Naive B cell (primary cell): ENCODE results near the gene PIP4K2A. TPM values are rescaled to one million over a fixed set of nuclear protein-coding genes. Genes with fewer than 3 reads are reported as not detected.

Source experiments
- ATAC-seq, 2 donors: fragments of 150-1000 bp; cut with Tn5 transposase; 2 replicates each; pipeline ENCODE4 v1.10.0; 2021; ENCODE audit warnings: low read depth in 2 of 2, mild to moderate bottlenecking in 2 of 2, moderate library complexity in 2 of 2
- DNase-seq: peaks from one replicate; pipeline ENCODE4 v3.0.0; 2022
- H3K27ac Mint-ChIP-seq, 6 donors: one replicate each; pipeline ENCODE4 v1.8.0; 2020 to 2022; ENCODE audit warnings: mild to moderate bottlenecking in 6 of 6, mixed read lengths in 6 of 6, moderate library complexity in 5 of 6, inconsistent platforms in 2 of 6
- H3K27me3 Mint-ChIP-seq, 3 donors: one replicate each; pipeline ENCODE4 v1.8.0; 2021 to 2022; ENCODE audit warnings: mixed read lengths in 3 of 3, mild to moderate bottlenecking in 1 of 3
- H3K36me3 Mint-ChIP-seq, 2 donors: one replicate each; pipeline ENCODE4 v1.8.0; 2020 to 2022; ENCODE audit warnings: mixed read lengths in 2 of 2, inconsistent platforms in 1 of 2, mild to moderate bottlenecking in 1 of 2
- H3K4me1 Mint-ChIP-seq, 3 donors: one replicate each; pipeline ENCODE4 v1.8.0; 2020 to 2022; ENCODE audit warnings: mixed read lengths in 3 of 3, inconsistent platforms in 1 of 3, mild to moderate bottlenecking in 1 of 3, moderate library complexity in 1 of 3
- H3K4me3 Mint-ChIP-seq, 8 donors: one replicate each; pipeline ENCODE4 v1.8.0; 2020 to 2022; ENCODE audit warnings: mild to moderate bottlenecking in 8 of 8, mixed read lengths in 8 of 8, moderate library complexity in 8 of 8, inconsistent platforms in 2 of 8
- H3K9me3 Mint-ChIP-seq, 7 donors: one replicate each; pipeline ENCODE4 v1.8.0; 2020 to 2022; ENCODE audit warnings: mixed read lengths in 7 of 7, mild to moderate bottlenecking in 5 of 7, inconsistent platforms in 2 of 7, moderate library complexity in 1 of 7
- polyA plus RNA-seq, 6 donors: library from polyadenylated mRNA; unstranded; fragments of 300-500 nt; fragmentation: Illumina TruSeq; gene quantifications; one replicate each; pipeline ENCODE4 v1.2.3, GENCODE V29; 2021; ENCODE audit warnings: low read depth in 6 of 6

The PIP4K2A gene
- polyA plus RNA-seq, 6 donors from 2014 or later, result 16.8 to 45.7 (median 26.3) TPM

DNA sequence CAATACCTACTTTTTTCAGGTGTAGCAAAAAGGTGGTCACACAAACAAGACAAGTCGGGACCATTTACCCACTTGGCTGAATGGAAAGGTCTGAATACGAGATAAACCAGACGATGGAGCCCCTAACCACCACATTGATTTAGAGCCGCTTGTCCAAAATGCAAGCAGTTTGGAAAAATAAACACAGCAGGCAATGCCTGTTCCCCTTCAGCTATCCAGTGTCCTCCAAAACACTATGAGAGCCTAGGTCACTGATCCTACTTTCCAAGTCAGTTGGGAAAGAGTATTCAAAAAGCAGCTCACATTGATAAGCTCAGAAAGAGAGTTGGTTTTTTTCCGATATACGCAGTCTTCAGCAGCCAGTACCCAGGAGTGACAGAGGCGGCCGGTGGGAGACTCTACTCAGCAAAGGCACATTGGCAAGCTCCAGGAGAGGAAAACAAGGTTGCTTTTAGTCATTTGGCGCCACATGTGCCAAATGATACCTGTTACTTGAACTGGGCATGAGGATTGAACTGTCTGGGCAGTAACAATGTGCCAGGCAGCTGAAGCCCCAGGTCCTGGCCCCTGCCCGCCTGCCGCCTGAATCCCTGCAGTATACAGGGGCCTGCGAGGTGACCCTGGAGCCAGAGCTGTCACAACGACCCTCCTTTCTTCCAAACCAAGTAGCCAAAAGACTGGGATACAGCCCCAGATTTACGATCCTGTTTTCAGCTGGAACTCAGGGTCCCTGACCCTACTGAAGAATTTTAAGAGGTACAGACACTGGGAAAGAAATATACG, 109.8 kb downstream of the PIP4K2A start:
- peaks cover 9 to 13% of the 10 kb centered on the region in 2 donors for H3K36me3 Mint-ChIP-seq
- no peak for ATAC-seq

DNA sequence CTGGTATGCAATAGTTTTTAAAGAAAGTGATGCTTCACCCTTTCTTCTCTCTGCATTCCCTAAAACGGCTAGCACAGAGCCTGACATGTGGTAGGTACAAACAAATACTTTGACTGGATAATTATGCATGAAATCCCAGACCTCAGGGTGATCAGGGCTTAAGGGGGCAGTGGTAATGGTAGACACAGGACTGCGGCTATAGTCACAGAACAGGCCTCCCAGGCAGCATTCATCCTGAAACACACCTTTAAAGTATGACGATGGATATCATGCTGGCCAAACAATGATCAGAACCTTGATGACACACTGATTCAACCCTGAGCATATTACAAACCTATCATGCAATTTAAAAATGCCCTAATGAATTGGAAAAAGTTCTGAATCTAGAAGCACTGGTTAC, 110.8 kb downstream of the PIP4K2A start:
- ATAC-seq (no peak), DNase-seq (no peak)
- no peaks in the 10 kb centered on the region for H3K27me3 Mint-ChIP-seq
- peaks cover 59 to 97% (median 83%) of the 10 kb centered on the region in 3 donors for H3K4me1 Mint-ChIP-seq
- H3K9me3 Mint-ChIP-seq, result peaks cover 0 to 6% (median 4%) of the 10 kb centered on the region in 7 donors
- peak overlapping the region in 4 of 8 donors; percentile 5 to 51 (median 28) for H3K4me3 Mint-ChIP-seq
- peaks cover 8 to 12% of the 10 kb centered on the region in 2 donors for H3K36me3 Mint-ChIP-seq
- peak overlapping the region in 4 of 6 donors; percentile 18 to 93 (median 74) for H3K27ac Mint-ChIP-seq

More for the DNA sequence above, 109.8 kb downstream of the PIP4K2A start:
- Mint-ChIP-seq H3K27ac (peak overlapping the region; percentile 88 to 97 (median 96)), H3K27me3 (no peaks in the 10 kb centered on the region), H3K4me3 (peak overlapping the region in 7 of 8 donors; percentile 3 to 91 (median 85)), H3K4me1 (peaks cover 56 to 97% (median 83%) of the 10 kb centered on the region in 3 donors), H3K9me3 (peaks cover 0 to 4% (median 2%) of the 10 kb centered on the region in 7 donors)
- DNase-seq, result no peak

DNA sequence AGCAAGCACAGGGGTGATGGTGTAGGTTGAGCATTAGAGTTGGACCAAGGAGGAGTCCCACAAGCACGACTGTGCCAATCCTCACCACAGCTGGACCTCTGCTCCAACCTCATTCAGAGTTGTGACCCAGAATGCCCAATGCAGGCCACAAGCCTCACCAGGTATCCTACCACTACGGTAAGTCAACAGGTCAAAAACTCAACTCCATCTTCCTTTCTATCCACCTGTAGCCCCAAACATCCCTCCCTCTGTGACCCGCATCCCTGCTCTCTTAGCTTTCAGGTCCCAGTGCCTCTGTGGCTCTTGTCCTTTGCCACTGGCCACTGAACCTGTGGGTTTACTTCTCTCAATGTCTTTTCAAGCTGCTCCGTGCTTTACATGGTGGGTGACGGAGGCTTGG, 112.8 kb downstream of the PIP4K2A start:
- Mint-ChIP-seq H3K27me3 (no peaks in the 10 kb centered on the region), H3K27ac (peak overlapping the region; percentile 89 to 95 (median 94)), H3K9me3 (peaks cover 0 to 6% (median 0%) of the 10 kb centered on the region in 7 donors), H3K4me3 (peak overlapping the region in 7 of 8 donors; percentile 44 to 87 (median 76)), H3K36me3 (peaks cover 0 to 5% of the 10 kb centered on the region in 2 donors), H3K4me1 (peaks cover 59 to 97% (median 84%) of the 10 kb centered on the region in 3 donors)
- no peak for DNase-seq
- no peak for ATAC-seq

DNA sequence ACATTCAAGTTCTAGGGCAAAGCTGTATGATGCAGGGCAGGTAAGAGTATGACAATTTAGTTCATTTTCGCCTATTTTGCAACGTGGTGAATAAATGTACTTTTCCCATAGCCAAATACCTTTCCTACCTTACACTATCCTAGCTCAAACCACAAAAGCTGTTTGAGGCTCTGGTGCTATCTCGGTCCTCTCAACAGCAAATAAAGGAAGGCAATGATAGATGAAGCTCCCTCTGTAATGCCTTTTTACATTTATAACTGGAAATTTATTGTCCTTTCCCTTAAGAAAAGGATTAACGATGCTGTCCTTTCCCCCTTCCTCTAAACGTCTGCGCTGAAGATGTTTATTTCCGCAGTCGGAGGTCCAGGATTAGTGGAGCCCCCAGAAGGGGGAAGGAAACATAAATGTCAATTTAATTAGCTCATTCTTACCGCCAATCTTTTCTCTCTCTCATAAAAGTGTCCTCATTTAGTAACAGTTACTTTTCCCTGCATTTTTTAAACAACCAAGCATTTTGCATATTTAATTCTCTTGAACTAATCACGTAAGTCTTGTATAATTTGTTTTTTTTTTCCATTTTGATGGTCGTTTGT, 114.6 kb downstream of the PIP4K2A start:
- ATAC-seq, result no peak
- Mint-ChIP-seq H3K36me3 (peaks cover 0 to 5% of the 10 kb centered on the region in 2 donors), H3K27ac (peak overlapping the region in 5 of 6 donors; percentile 73 to 94 (median 89)), H3K4me1 (peaks cover 53 to 94% (median 73%) of the 10 kb centered on the region in 3 donors), H3K9me3 (peaks cover 0 to 3% (median 0%) of the 10 kb centered on the region in 7 donors), H3K4me3 (peak overlapping the region in 7 of 8 donors; percentile 6 to 85 (median 62)), H3K27me3 (no peaks in the 10 kb centered on the region)
- DNase-seq, result no peak

DNA sequence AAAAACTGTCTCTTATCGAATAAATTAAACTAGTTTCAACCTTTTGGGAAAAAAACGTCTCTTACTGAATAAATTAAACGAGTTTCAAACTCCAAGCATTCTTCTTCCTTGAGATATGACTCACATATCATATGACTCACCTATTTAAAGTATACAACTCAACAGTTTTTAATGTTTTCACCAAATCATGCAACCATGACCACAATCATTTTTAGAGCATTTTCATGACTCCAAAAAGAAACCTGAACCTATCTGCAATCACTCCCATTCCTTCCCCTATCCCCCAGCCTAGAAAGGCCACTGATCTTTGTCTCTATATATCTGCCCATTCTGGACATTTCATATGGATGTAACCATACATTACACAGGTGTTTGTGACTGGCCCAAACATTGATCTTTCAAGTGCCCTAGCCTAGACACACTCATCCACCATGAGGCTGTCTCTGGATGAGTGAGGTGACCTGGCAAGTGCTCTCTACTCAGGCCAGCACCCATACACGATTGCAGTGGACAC, 115.3 kb downstream of the PIP4K2A start:
- Mint-ChIP-seq H3K27me3 (no peaks in the 10 kb centered on the region), H3K36me3 (peaks cover 0 to 5% of the 10 kb centered on the region in 2 donors), H3K4me1 (peaks cover 53 to 94% (median 67%) of the 10 kb centered on the region in 3 donors), H3K9me3 (peaks cover 0 to 3% (median 0%) of the 10 kb centered on the region in 7 donors), H3K4me3 (peak overlapping the region; percentile 1 to 82 (median 30)), H3K27ac (peak overlapping the region in 5 of 6 donors; percentile 33 to 90 (median 88))
- ATAC-seq (no peak), DNase-seq (no peak)

DNA sequence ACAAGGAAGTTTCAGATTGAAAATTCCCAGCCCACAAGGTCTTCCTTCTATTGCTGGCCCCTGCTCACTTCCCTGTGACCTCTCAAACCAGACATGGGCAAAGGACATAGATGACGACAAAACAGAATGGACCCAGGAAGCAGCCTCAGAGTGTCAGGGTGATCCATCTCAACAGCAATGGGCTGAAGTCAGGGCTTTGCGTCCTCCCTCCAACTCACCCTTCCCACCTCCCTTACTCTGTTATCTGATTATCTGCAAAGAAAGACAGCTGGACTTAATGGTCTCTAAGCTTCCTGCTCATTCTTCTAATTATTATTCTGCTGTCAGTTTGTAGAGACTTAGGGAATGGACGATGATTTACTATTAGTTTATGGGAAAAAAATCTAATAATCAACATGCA, 115.9 kb downstream of the PIP4K2A start:
- no peak for ATAC-seq
- Mint-ChIP-seq H3K4me3 (peak overlapping the region in 1 of 8 donors; percentile 82), H3K27ac (peak overlapping the region in 4 of 6 donors; percentile 49 to 89 (median 75)), H3K9me3 (peaks cover 0 to 3% (median 0%) of the 10 kb centered on the region in 7 donors), H3K4me1 (peaks cover 54 to 94% (median 68%) of the 10 kb centered on the region in 3 donors), H3K36me3 (peaks cover 0 to 5% of the 10 kb centered on the region in 2 donors), H3K27me3 (no peaks in the 10 kb centered on the region)
- no peak for DNase-seq

DNA sequence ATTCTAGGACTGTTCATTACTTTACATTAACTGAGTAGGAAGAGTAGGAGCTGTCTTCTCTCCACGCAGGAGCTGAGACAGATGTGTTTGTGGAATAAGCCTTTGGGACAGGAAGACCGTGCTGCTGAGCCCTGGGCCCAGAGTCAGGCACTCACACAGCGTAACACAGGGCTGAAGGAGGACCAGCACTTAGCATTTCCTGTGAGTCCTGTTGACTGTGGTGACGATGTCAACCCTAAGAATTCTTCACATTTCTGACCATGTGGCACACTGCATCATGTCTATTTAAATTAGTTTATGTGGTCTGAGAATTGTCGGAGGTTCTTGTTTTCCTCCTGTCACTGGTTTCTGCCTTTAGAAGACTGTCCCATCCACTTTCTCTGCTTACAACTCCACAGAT, 117.2 kb downstream of the PIP4K2A start:
- DNase-seq (no peak), ATAC-seq (peak; percentile 56 to 77)
- Mint-ChIP-seq H3K27ac (peak overlapping the region in 5 of 6 donors; percentile 51 to 93 (median 86)), H3K27me3 (no peaks in the 10 kb centered on the region), H3K4me1 (peaks cover 61 to 95% (median 76%) of the 10 kb centered on the region in 3 donors), H3K36me3 (peaks cover 5 to 7% of the 10 kb centered on the region in 2 donors), H3K4me3 (peak overlapping the region in 7 of 8 donors; percentile 22 to 45 (median 29)), H3K9me3 (peaks cover 0 to 3% (median 0%) of the 10 kb centered on the region in 7 donors)

DNA sequence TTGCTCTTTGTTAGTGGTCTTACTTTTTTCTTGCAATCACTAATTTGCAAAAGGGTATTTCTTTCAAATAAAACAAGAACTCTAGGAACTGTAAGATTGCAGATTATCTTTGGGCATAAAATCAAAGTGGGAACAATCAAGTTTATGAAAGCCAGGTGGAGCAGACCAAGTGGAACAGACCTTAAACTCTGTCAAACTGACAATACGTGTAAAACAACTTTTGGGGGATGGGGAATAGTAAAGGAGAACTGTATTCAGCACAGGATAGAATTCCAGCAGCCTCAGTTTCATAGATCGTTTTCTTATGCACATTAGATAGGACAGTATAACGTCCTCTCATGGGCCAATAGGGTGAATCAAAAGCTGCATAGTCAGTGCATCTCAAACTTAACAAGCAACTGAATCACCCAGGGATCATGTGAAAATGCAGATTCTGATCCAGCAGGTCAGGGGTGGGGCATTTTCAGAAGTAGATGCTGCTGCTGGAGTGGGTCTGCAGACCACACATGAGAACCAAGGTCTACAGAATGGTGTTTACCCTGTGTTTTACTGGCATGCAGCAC, 120.7 kb downstream of the PIP4K2A start:
- Mint-ChIP-seq H3K36me3 (peaks cover 0 to 7% of the 10 kb centered on the region in 2 donors), H3K27ac (peak overlapping the region in 3 of 6 donors; percentile 9 to 86 (median 82)), H3K9me3 (no peaks in the 10 kb centered on the region), H3K27me3 (no peaks in the 10 kb centered on the region), H3K4me3 (peak overlapping the region in 4 of 8 donors; percentile 20 to 45 (median 34)), H3K4me1 (peaks cover 38 to 69% (median 49%) of the 10 kb centered on the region in 3 donors)
- ATAC-seq (peak in 1 of 2 donors; percentile 33), DNase-seq (no peak)

DNA sequence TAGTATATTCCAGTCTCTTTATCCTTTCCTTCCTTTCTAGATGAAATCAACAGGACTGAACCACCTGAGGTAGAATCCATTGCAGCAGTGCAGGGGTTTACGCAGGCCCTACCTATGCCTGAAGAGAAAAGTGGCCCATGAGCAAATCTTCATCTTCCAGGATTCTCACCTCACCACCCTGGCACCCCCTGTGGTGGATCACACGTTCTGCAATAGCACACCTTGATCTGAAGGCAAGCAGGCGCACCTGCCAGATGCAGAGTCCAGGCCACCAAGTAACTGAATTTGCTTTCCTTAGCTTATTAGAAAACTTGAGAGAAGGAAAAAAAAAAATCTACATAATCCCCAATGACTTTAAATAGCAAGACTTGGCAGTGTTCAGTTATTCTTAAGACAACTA, 121.4 kb downstream of the PIP4K2A start:
- peak overlapping the region in 4 of 8 donors; percentile 29 to 71 (median 38) for H3K4me3 Mint-ChIP-seq
- H3K27me3 Mint-ChIP-seq, result no peaks in the 10 kb centered on the region
- peaks cover 0 to 14% of the 10 kb centered on the region in 2 donors for H3K36me3 Mint-ChIP-seq
- H3K4me1 Mint-ChIP-seq, result peaks cover 34 to 62% (median 42%) of the 10 kb centered on the region in 3 donors
- DNase-seq (no peak), ATAC-seq (no peak)
- H3K27ac Mint-ChIP-seq, result peak overlapping the region in 4 of 6 donors; percentile 9 to 86 (median 65)
- H3K9me3 Mint-ChIP-seq, result no peaks in the 10 kb centered on the region

DNA sequence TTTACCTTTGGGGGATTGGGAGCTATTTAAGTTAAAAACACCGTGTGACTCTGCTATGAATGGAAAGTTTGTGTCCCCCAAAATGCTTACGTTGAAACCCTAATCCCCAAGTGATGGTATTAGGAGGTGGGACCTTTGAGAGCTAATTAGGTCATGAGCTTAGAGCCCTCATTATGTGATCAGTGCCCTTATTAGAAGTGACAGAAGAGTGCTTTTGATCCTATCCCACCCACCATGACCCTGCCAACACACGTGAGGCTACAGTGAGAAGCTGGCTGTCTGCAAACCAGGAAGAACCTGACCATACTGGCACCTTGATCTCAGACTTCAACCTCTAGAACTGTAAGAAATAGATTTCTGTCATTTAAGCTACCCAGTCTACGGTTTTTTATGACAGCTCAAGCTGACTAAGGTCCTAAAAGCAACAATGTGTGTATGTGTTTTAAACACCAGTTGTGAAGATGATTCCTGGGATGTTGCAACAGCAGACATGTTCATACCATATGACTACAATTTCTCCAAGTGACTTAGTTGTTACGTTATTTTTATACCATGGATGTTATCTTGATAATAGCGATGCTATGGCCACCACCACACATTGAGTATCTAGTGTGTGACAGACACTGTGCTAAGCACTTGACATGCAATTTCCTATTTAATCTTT, 124.4 kb downstream of the PIP4K2A start:
- Mint-ChIP-seq H3K9me3 (no peaks in the 10 kb centered on the region), H3K4me3 (no peak overlapping the region), H3K27me3 (no peaks in the 10 kb centered on the region), H3K4me1 (peaks cover 19 to 49% (median 30%) of the 10 kb centered on the region in 3 donors), H3K36me3 (peaks cover 0 to 25% of the 10 kb centered on the region in 2 donors), H3K27ac (no peak overlapping the region)
- ATAC-seq (no peak), DNase-seq (no peak)

DNA sequence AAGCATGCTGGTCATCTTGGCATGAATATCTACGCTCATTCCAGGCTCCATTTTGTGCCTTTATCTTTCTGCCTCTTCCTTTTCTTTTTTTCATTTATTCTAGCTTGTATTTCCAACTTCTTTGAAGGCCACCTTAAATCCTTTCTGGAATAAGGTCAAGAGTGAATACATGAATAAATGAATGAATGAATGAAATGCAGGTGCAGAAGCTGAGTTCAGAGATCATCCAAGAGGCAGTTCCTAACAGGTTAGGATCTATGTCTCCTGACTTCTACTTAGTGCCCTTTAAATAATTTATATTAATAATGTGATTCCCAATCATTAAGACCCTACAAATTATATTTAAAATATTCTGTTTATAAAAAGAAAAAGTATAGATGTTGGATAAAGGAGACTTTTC, 125.9 kb downstream of the PIP4K2A start:
- Mint-ChIP-seq H3K36me3 (peaks cover 0 to 33% of the 10 kb centered on the region in 2 donors), H3K27me3 (no peaks in the 10 kb centered on the region), H3K9me3 (no peaks in the 10 kb centered on the region), H3K4me3 (peak overlapping the region in 1 of 8 donors; percentile 15), H3K4me1 (peaks cover 15 to 40% (median 24%) of the 10 kb centered on the region in 3 donors), H3K27ac (peak overlapping the region in 3 of 6 donors; percentile 38 to 83 (median 67))
- no peak for DNase-seq
- no peak for ATAC-seq

DNA sequence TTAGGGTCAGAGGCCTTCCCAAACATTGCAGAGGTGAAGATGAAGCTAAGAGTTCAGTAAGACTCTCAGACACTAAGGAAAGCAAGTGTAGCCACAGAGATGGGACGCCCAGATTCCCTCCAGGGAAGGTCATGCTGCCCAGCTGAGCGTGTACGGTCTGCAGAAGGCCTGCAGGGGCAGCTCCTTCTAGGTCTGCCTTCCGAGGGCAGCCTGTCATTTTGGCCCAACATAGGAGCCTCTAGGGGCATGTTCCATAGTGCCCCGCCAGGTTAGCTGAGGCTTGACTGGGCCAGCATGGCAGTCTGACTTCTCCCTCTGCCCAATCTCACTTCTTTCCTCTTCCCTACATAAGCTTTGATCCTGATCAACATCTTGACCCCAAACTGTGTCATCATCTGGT, 130.7 kb downstream of the PIP4K2A start:
- Mint-ChIP-seq H3K36me3 (peaks cover 3 to 34% of the 10 kb centered on the region in 2 donors), H3K4me1 (peaks cover 8 to 30% (median 10%) of the 10 kb centered on the region in 3 donors), H3K27me3 (no peaks in the 10 kb centered on the region), H3K9me3 (no peaks in the 10 kb centered on the region), H3K27ac (no peak overlapping the region), H3K4me3 (no peak overlapping the region)
- ATAC-seq (no peak), DNase-seq (no peak)
